GM04503 (cell line): ENCODE measurements around the gene KNL1.
A peak's percentile ranks its signal among the peaks of the same experiment; 100 is the strongest.
"Not testable (repeated sequence)": the region's sequence is repeated elsewhere in the genome, so short reads cannot be mapped to it uniquely, and the experiment has no call there.

Source experiments
- DNase-seq: peaks from one replicate; pipeline ENCODE4 v3.0.0-alpha.2; 2012; ENCODE audit warnings: low read depth

Gene KNL1

GRCh38 chr15:40593588-40594428, at the start of gene KNL1:
TSS of gene KNL1 (plus strand) at chr15:40594249. CDS start at chr15:40602932, 8,683 bp downstream.
- peak; percentile 79 for DNase-seq

GRCh38 chr15:40545457-40545856, 48.6 kb upstream of the KNL1 start:
- no peak for DNase-seq

- no peak for DNase-seq
Measured at GRCh38 chr15:40548610-40549009, 45.4 kb upstream of the KNL1 start.

GRCh38 chr15:40549894-40550293, 44.2 kb upstream of the KNL1 start:
- DNase-seq, result no peak

GRCh38 chr15:40550341-40551037, 43.6 kb upstream of the KNL1 start:
- no peak for DNase-seq

- DNase-seq, result no peak
Measured at GRCh38 chr15:40554161-40554525, 39.9 kb upstream of the KNL1 start.

- no peak for DNase-seq
Measured at GRCh38 chr15:40555876-40556275, 38.2 kb upstream of the KNL1 start.

- no peak for DNase-seq
Measured at GRCh38 chr15:40558952-40559742, 34.9 kb upstream of the KNL1 start.

GRCh38 chr15:40562691-40563090, 31.4 kb upstream of the KNL1 start:
- DNase-seq, result no peak

- no peak for DNase-seq
Measured at GRCh38 chr15:40563426-40563825, 30.6 kb upstream of the KNL1 start.

- peak; percentile 97 for DNase-seq
Measured at GRCh38 chr15:40564591-40565332, 29.3 kb upstream of the KNL1 start, which contains the start of gene CCDC32. TSS of gene CCDC32 (minus strand) at chr15:40565042. CDS start at chr15:40563015, 2,027 bp downstream.

- DNase-seq, result no peak
Measured at GRCh38 chr15:40565333-40566238, 28.5 kb upstream of the KNL1 start.

GRCh38 chr15:40567111-40567510, 26.9 kb upstream of the KNL1 start:
- DNase-seq, result no peak

- DNase-seq, result peak; percentile 51
Measured at GRCh38 chr15:40569129-40569953, 24.7 kb upstream of the KNL1 start, which contains the start of gene RPUSD2. TSS of gene RPUSD2 (plus strand) at chr15:40569299. CDS start at chr15:40569338, 39 bp downstream.

- DNase-seq, result no peak
Measured at GRCh38 chr15:40575113-40575512, 18.9 kb upstream of the KNL1 start.

- not testable (repeated sequence) for DNase-seq
Measured at GRCh38 chr15:40576914-40577313, 17.1 kb upstream of the KNL1 start.

- no peak for DNase-seq
Measured at GRCh38 chr15:40578892-40579291, 15.2 kb upstream of the KNL1 start.

- DNase-seq, result not testable (repeated sequence)
Measured at GRCh38 chr15:40581796-40582195, 12.3 kb upstream of the KNL1 start.

GRCh38 chr15:40582726-40583246, 11.3 kb upstream of the KNL1 start:
- DNase-seq, result peak; percentile 79
